WTC11 (cell line): ENCODE measurements around the gene ZNF439. TPM values are rescaled to one million over a fixed set of nuclear protein-coding genes. Genes with fewer than 3 reads are reported as not detected.

Experiments used
- ATAC-seq: fragments of 200-7000 bp; cut with Tn5 transposase; 2 replicates; pipeline ENCODE4 v1.10.0; 2021; ENCODE audit warnings: mild to moderate bottlenecking, moderate library complexity
- CTCF ChIA-PET: fragments of 300-600 bp; sonication (Branson Sonifier 250); formaldehyde crosslinking; loops from one replicate; lab custom pipeline; 2021; ENCODE audit warnings: antibody characterized with exemption; lab: Charles Lee
- POLR2A ChIA-PET: fragments of 350-600 bp; sonication (Branson Sonifier 250); formaldehyde crosslinking; loops from one replicate; lab custom pipeline; 2021; ENCODE audit warnings: antibody characterized with exemption; lab: Charles Lee
- DNase-seq: peaks from one replicate; pipeline ENCODE4 v3.0.0; 2021; ENCODE audit warnings: low spot score
- H3K27ac Mint-ChIP-seq: 2 replicates; pipeline ENCODE4 v1.8.0; 2021; ENCODE audit warnings: mixed read lengths
- H3K27me3 Mint-ChIP-seq: 2 replicates; pipeline ENCODE4 v1.8.0; 2021; ENCODE audit warnings: low read depth, mild to moderate bottlenecking, moderate library complexity, mixed read lengths
- H3K36me3 Mint-ChIP-seq: 2 replicates; pipeline ENCODE4 v1.8.0; 2021; ENCODE audit warnings: mixed read lengths
- H3K4me1 Mint-ChIP-seq: 2 replicates; pipeline ENCODE4 v1.8.0; 2022; ENCODE audit warnings: mixed read lengths
- H3K4me3 Mint-ChIP-seq: 2 replicates; pipeline ENCODE4 v1.8.0; 2021; ENCODE audit warnings: mild to moderate bottlenecking, moderate library complexity, mixed read lengths
- H3K9me3 Mint-ChIP-seq: 2 replicates; pipeline ENCODE4 v1.8.0; 2021; ENCODE audit warnings: mixed read lengths
- FOXJ3 ChIP-seq: sonication (generic); formaldehyde crosslinking; IDR thresholded peaks from 2 replicates; pipeline ENCODE4 v1.9.0; 2021; ENCODE audit warnings: missing genetic modification reagents, mild to moderate bottlenecking, borderline replicate concordance
- KAT7 ChIP-seq: sonication (generic); formaldehyde crosslinking; IDR thresholded peaks from 2 replicates; pipeline ENCODE4 v1.8.1; 2023; ENCODE audit warnings: missing genetic modification reagents, mild to moderate bottlenecking, borderline replicate concordance
- NFYB ChIP-seq: sonication (generic); formaldehyde crosslinking; conservative IDR thresholded peaks from 2 replicates; pipeline ENCODE4 v1.8.0; 2022; ENCODE audit warnings: low read depth, missing genetic modification reagents
- OVOL2 ChIP-seq: fragments of 250-450 bp; sonication (Bioruptor Pico); IDR thresholded peaks from 2 replicates; pipeline ENCODE4 v1.9.0; 2021; ENCODE audit warnings: mild to moderate bottlenecking, borderline replicate concordance
- SMAD3 ChIP-seq: sonication (generic); formaldehyde crosslinking; IDR thresholded peaks from 2 replicates; pipeline ENCODE4 v1.8.0; 2022; ENCODE audit warnings: missing genetic modification reagents, mild to moderate bottlenecking, borderline replicate concordance
- SP1 ChIP-seq: sonication (generic); formaldehyde crosslinking; conservative IDR thresholded peaks from 2 replicates; pipeline ENCODE4 v1.8.1; 2022; ENCODE audit warnings: missing genetic modification reagents
- ZBTB21 ChIP-seq: sonication (generic); formaldehyde crosslinking; IDR thresholded peaks from 2 replicates; pipeline ENCODE4 v1.8.1; 2023; ENCODE audit warnings: mild to moderate bottlenecking, missing genetic modification reagents, borderline replicate concordance
- ZNF138 ChIP-seq: sonication (generic); formaldehyde crosslinking; conservative IDR thresholded peaks from 2 replicates; pipeline ENCODE4 v1.8.1; 2022; ENCODE audit warnings: mild to moderate bottlenecking, moderate library complexity, missing genetic modification reagents
- ZNF263 ChIP-seq: sonication (generic); formaldehyde crosslinking; IDR thresholded peaks from 2 replicates; pipeline ENCODE4 v1.8.1; 2022; ENCODE audit warnings: low read depth, mild to moderate bottlenecking, moderate library complexity, missing genetic modification reagents
- ZNF423 ChIP-seq: fragments of 250-450 bp; sonication (Bioruptor Pico); IDR thresholded peaks from 2 replicates; pipeline ENCODE4 v2.1.2; 2022; ENCODE audit warnings: mild to moderate bottlenecking, moderate library complexity
- total RNA-seq: library from RNA; stranded (reverse); gene quantifications from 3 replicates; pipeline ENCODE4 v1.2.3, GENCODE V29; 2021
- TF ChIP-seq, protein P1 (sequence below): sonication (generic); formaldehyde crosslinking; IDR thresholded peaks from 2 replicates; pipeline ENCODE4 v1.8.0; 2022; ENCODE audit warnings: mild to moderate bottlenecking, missing genetic modification reagents
- TF ChIP-seq, protein P2 (sequence below): fragments of 250-450 bp; sonication (Bioruptor Pico); IDR thresholded peaks from 2 replicates; pipeline ENCODE4 v1.9.0; 2021; ENCODE audit warnings: mild to moderate bottlenecking, borderline replicate concordance
- TF ChIP-seq, protein P3 (sequence below): sonication (generic); formaldehyde crosslinking; IDR thresholded peaks from 2 replicates; pipeline ENCODE4 v1.8.0; 2022; ENCODE audit warnings: missing genetic modification reagents
- TF ChIP-seq, protein P4 (sequence below): fragments of 250-450 bp; sonication (Bioruptor Pico); IDR thresholded peaks from 2 replicates; pipeline ENCODE4 v1.9.0; 2021; ENCODE audit warnings: moderate library complexity, mild to moderate bottlenecking, inconsistent platforms, borderline replicate concordance
- TF ChIP-seq, protein P5 (sequence below): sonication (generic); formaldehyde crosslinking; IDR thresholded peaks from 2 replicates; pipeline ENCODE4 v1.8.0; 2022; ENCODE audit warnings: mild to moderate bottlenecking, missing genetic modification reagents
- TF ChIP-seq, protein P6 (sequence below): sonication (generic); formaldehyde crosslinking; IDR thresholded peaks from 2 replicates; pipeline ENCODE4 v1.8.1; 2022; ENCODE audit warnings: low read depth, mild to moderate bottlenecking, moderate library complexity, missing genetic modification reagents, borderline replicate concordance

ZNF439 gene
- total RNA-seq, 1 experiment from 2014 or later = 5.7 TPM

DNA sequence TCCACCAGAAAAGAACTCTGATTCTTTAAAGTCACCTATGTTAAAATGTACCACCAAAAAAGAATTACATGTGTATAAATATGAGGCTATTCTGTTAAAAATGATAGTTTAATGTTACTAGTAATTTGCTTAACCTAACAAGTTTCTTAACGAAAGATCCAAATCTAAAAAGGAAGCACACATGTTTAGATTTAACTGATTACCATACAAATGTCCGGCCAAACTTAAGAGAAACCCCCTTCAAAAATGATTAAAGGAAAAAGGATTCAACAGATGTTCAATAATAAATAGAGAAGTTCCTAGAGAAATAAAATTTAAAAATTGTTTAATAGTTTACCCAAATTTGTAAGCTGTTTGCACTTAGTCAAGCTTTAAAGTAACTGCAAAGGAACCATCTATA, 34.1 kb downstream of the ZNF439 start:
- no peak for DNase-seq
- H3K4me3 Mint-ChIP-seq = no peak overlapping the region
- peaks cover 5% of the 10 kb centered on the region; the same call in 1 of the 2 replicates for H3K36me3 Mint-ChIP-seq
- peaks cover 8% of the 10 kb centered on the region for H3K27me3 Mint-ChIP-seq
- POLR2A ChIA-PET = no interaction called here
- TF ChIP-seq ZNF138 (CRISPR knock-in tag) (no peak), OVOL2 (CRISPR knock-in tag) (no peak), FOXJ3 (CRISPR knock-in tag) (no peak)
- TF ChIP-seq, protein P1, sequence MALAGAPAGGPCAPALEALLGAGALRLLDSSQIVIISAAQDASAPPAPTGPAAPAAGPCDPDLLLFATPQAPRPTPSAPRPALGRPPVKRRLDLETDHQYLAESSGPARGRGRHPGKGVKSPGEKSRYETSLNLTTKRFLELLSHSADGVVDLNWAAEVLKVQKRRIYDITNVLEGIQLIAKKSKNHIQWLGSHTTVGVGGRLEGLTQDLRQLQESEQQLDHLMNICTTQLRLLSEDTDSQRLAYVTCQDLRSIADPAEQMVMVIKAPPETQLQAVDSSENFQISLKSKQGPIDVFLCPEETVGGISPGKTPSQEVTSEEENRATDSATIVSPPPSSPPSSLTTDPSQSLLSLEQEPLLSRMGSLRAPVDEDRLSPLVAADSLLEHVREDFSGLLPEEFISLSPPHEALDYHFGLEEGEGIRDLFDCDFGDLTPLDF (CRISPR knock-in tag) = no peak
- TF ChIP-seq, all 79 proteins: peak for 0
- no peak for ATAC-seq
- peaks cover 11% of the 10 kb centered on the region for H3K4me1 Mint-ChIP-seq
- CTCF ChIA-PET = interaction anchor here (0.6 to 4.4 kb wide), 6 partner anchors 41 to 600 kb away, joined by 3 to 38 read pairs (median 5); partner anchors contain the start of genes ZNF491, ZNF700 and ZNF763
- no peak overlapping the region for H3K27ac Mint-ChIP-seq
- peaks cover 16% of the 10 kb centered on the region for H3K9me3 Mint-ChIP-seq

DNA sequence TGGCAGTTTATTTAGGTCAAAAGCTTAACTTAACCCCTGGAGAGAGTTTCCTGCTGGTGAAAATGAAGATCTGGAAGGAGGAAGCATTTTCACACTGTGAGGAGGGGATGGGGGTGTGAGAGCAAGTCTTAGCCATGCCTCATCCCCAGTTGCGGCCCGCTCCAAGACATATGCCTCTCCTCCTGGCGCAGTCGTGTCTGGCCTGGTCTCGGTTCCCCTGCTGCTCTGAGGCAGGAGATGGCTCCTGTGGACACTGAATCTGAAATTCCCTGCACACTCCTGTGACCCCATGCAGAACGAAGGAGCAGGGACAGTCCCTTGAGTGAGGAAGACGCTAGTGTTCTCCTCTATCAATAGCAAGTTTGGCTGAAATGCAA, 38.7 kb downstream of the ZNF439 start:
- H3K4me1 Mint-ChIP-seq = peaks cover 43% of the 10 kb centered on the region
- H3K27me3 Mint-ChIP-seq = no peaks in the 10 kb centered on the region; the same call in 1 of the 2 replicates
- H3K4me3 Mint-ChIP-seq = peak overlapping the region; percentile 86
- CTCF ChIA-PET = interaction anchor here (0.6 to 2.2 kb wide), 13 partner anchors 8 to 253 kb away, joined by 3 to 20 read pairs (median 6); partner anchors contain the start of genes ZNF20, ZNF491 and ZNF763
- H3K9me3 Mint-ChIP-seq = peaks cover 4% of the 10 kb centered on the region
- POLR2A ChIA-PET = interaction anchor here (0.9 to 1.9 kb wide), 4 partner anchors 39 to 253 kb away, joined by 3 to 7 read pairs (median 4); partner anchors contain the start of genes ZNF20 and ZNF439
- peak; percentile 33 for DNase-seq
- peaks cover 15% of the 10 kb centered on the region for H3K36me3 Mint-ChIP-seq
- TF ChIP-seq, protein P2, sequence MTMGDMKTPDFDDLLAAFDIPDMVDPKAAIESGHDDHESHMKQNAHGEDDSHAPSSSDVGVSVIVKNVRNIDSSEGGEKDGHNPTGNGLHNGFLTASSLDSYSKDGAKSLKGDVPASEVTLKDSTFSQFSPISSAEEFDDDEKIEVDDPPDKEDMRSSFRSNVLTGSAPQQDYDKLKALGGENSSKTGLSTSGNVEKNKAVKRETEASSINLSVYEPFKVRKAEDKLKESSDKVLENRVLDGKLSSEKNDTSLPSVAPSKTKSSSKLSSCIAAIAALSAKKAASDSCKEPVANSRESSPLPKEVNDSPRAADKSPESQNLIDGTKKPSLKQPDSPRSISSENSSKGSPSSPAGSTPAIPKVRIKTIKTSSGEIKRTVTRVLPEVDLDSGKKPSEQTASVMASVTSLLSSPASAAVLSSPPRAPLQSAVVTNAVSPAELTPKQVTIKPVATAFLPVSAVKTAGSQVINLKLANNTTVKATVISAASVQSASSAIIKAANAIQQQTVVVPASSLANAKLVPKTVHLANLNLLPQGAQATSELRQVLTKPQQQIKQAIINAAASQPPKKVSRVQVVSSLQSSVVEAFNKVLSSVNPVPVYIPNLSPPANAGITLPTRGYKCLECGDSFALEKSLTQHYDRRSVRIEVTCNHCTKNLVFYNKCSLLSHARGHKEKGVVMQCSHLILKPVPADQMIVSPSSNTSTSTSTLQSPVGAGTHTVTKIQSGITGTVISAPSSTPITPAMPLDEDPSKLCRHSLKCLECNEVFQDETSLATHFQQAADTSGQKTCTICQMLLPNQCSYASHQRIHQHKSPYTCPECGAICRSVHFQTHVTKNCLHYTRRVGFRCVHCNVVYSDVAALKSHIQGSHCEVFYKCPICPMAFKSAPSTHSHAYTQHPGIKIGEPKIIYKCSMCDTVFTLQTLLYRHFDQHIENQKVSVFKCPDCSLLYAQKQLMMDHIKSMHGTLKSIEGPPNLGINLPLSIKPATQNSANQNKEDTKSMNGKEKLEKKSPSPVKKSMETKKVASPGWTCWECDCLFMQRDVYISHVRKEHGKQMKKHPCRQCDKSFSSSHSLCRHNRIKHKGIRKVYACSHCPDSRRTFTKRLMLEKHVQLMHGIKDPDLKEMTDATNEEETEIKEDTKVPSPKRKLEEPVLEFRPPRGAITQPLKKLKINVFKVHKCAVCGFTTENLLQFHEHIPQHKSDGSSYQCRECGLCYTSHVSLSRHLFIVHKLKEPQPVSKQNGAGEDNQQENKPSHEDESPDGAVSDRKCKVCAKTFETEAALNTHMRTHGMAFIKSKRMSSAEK (CRISPR knock-in tag) = no peak
- TF ChIP-seq, protein P3, sequence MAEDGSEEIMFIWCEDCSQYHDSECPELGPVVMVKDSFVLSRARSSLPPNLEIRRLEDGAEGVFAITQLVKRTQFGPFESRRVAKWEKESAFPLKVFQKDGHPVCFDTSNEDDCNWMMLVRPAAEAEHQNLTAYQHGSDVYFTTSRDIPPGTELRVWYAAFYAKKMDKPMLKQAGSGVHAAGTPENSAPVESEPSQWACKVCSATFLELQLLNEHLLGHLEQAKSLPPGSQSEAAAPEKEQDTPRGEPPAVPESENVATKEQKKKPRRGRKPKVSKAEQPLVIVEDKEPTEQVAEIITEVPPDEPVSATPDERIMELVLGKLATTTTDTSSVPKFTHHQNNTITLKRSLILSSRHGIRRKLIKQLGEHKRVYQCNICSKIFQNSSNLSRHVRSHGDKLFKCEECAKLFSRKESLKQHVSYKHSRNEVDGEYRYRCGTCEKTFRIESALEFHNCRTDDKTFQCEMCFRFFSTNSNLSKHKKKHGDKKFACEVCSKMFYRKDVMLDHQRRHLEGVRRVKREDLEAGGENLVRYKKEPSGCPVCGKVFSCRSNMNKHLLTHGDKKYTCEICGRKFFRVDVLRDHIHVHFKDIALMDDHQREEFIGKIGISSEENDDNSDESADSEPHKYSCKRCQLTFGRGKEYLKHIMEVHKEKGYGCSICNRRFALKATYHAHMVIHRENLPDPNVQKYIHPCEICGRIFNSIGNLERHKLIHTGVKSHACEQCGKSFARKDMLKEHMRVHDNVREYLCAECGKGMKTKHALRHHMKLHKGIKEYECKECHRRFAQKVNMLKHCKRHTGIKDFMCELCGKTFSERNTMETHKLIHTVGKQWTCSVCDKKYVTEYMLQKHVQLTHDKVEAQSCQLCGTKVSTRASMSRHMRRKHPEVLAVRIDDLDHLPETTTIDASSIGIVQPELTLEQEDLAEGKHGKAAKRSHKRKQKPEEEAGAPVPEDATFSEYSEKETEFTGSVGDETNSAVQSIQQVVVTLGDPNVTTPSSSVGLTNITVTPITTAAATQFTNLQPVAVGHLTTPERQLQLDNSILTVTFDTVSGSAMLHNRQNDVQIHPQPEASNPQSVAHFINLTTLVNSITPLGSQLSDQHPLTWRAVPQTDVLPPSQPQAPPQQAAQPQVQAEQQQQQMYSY (CRISPR knock-in tag) = peak; percentile 80
- peak; percentile 49 for ATAC-seq
- H3K27ac Mint-ChIP-seq = peak overlapping the region; percentile 99

DNA sequence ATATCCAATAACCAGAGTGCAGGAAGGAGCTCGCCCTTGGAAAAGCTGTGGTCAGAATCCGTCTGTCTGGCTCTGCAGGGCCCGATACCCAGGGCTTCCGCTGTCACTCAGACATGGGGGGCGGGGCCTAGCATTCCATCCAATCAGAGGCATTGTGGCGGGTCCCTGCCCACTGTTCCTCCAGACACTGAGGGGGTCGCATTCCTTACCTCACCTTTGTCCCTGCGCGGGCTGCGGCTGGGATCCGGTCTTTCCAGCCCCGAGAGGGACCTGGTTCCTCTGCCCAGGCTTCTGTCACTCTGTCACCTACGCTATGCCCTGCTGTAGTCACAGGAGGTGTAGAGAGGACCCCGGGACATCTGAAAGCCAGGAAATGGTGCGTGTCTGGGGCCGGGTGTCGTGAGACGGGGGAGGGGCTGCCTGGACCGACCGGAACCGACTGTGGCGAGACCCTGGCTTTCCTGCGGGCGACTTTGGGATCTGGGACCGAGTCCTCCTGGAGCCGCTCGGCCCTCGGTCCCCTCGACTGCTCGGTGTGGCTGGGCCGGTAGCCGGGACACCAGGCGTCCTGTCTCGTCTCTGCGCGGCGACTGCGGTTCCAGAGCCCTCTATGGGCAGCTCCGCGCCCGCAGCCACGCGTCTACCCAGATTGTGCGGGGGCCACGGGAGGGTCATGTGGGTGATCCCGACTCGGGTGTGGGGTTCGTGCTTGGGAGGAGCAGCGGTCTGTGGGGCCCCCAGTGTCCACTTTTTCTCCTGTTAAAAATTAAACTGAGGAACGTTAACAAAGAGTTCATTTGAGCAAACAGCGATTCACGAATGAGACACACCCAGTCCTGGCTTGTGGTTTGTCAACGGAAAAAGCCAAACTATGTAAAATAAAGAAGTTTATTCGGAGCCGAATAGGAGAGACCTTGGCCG, 39.3 kb downstream of the ZNF439 start, which contains the start of gene ZNF69:
Gene ZNF69, plus strand, starts transcription at position 172 of the 921 bp plus-strand sequence. Its CDS starts 142 bp downstream, at position 314.
- no peaks in the 10 kb centered on the region; the same call in 1 of the 2 replicates for H3K27me3 Mint-ChIP-seq
- H3K36me3 Mint-ChIP-seq = peaks cover 21% of the 10 kb centered on the region
- H3K4me1 Mint-ChIP-seq = peaks cover 43% of the 10 kb centered on the region
- peaks cover 4% of the 10 kb centered on the region for H3K9me3 Mint-ChIP-seq
- ChIA-PET POLR2A (interaction anchor here (0.6 to 1.9 kb wide), 5 partner anchors 39 to 252 kb away, joined by 3 to 7 read pairs (median 4); partner anchors contain the start of genes ZNF20 and ZNF439), CTCF (interaction anchor here (0.6 to 2.2 kb wide), 12 partner anchors 9 to 253 kb away, joined by 3 to 20 read pairs (median 6); partner anchors contain the start of genes ZNF20, ZNF491 and ZNF763)
- peak within 1 kb of the TSS; percentile 86 for H3K4me3 Mint-ChIP-seq
- H3K27ac Mint-ChIP-seq = peak within 1 kb of the TSS; percentile 99
- peak; percentile 98 for DNase-seq
- peak; percentile 98 for ATAC-seq
- peak; percentile 73; the same call in 1 of the 2 replicates for TF ChIP-seq KAT7
- TF ChIP-seq ZNF263 = no peak
- peak; percentile 20; the same call in 1 of the 2 replicates for TF ChIP-seq ZBTB21 (CRISPR knock-in tag)
- TF ChIP-seq, protein P4, sequence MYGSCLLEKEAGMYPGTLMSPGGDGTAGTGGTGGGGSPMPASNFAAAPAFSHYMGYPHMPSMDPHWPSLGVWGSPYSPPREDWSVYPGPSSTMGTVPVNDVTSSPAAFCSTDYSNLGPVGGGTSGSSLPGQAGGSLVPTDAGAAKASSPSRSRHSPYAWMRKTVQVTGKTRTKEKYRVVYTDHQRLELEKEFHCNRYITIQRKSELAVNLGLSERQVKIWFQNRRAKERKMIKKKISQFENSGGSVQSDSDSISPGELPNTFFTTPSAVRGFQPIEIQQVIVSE = no peak
- TF ChIP-seq ZNF423 (CRISPR knock-in tag) = no peak
- TF ChIP-seq, protein P5, sequence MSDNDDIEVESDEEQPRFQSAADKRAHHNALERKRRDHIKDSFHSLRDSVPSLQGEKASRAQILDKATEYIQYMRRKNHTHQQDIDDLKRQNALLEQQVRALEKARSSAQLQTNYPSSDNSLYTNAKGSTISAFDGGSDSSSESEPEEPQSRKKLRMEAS (CRISPR knock-in tag) = peak; percentile 40
- TF ChIP-seq SP1 (CRISPR knock-in tag) = peak; percentile 61; the same call in 1 of the 2 replicates
- TF ChIP-seq, protein P6, sequence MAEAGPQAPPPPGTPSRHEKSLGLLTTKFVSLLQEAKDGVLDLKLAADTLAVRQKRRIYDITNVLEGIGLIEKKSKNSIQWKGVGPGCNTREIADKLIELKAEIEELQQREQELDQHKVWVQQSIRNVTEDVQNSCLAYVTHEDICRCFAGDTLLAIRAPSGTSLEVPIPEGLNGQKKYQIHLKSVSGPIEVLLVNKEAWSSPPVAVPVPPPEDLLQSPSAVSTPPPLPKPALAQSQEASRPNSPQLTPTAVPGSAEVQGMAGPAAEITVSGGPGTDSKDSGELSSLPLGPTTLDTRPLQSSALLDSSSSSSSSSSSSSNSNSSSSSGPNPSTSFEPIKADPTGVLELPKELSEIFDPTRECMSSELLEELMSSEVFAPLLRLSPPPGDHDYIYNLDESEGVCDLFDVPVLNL (CRISPR knock-in tag) = no peak
- peak; percentile 64 for TF ChIP-seq NFYB (CRISPR knock-in tag)
- no peak for TF ChIP-seq SMAD3
